A673 (cell line): Measurements from ENCODE around the gene PLK3. TPM values are rescaled to one million over a fixed set of nuclear protein-coding genes. Genes with fewer than 3 reads are reported as not detected.

Experiments
- BruUV-seq: library from RNA; stranded (reverse); fragments of 400-500 nt; replicated peaks from 2 replicates; lab custom pipeline; 2021; lab: Mats Ljungman, UMichigan
- CTCF ChIA-PET: fragments of 300-600 bp; sonication (Branson Sonifier 250); formaldehyde crosslinking; loops from one replicate; lab custom pipeline; 2022; ENCODE audit warnings: antibody characterized with exemption; lab: Charles Lee
- POLR2A ChIA-PET: fragments of 300-600 bp; sonication (Branson Sonifier 250); formaldehyde crosslinking; loops from one replicate; lab custom pipeline; 2022; ENCODE audit warnings: antibody characterized with exemption; ENCODE audit not compliant: low non-redundant PET; lab: Charles Lee
- DNase-seq: peaks from one replicate; pipeline ENCODE4 v3.0.0-alpha.2; 2015; ENCODE audit warnings: low spot score
- H3K27ac ChIP-seq: fragments of 200-600 bp; sonication (generic); 2 replicates; pipeline ENCODE4 v1.5.1; 2016; ENCODE audit warnings: mixed run types, low read depth, mild to moderate bottlenecking, mixed read lengths, antibody characterized with exemption, low read length; ENCODE audit not compliant: poor library complexity, severe bottlenecking
- H3K27me3 ChIP-seq: fragments of 200-600 bp; sonication (generic); replicated peaks from 2 replicates; pipeline ENCODE4 v1.6.1; 2017; ENCODE audit warnings: mixed run types, low read depth, mild to moderate bottlenecking, mixed read lengths, antibody characterized with exemption, low read length; ENCODE audit not compliant: insufficient read depth, poor library complexity
- H3K36me3 ChIP-seq: fragments of 200-600 bp; sonication (generic); 2 replicates; pipeline ENCODE4 v1.6.1; 2016; ENCODE audit warnings: mixed run types, mild to moderate bottlenecking, mixed read lengths, antibody characterized with exemption, low read length; ENCODE audit not compliant: insufficient read depth, poor library complexity, severe bottlenecking
- H3K4me1 ChIP-seq: fragments of 200-600 bp; sonication (generic); 2 replicates; pipeline ENCODE4 v1.6.1; 2017; ENCODE audit warnings: mixed run types, mild to moderate bottlenecking, mixed read lengths, antibody characterized with exemption, low read length; ENCODE audit not compliant: insufficient read depth, poor library complexity, severe bottlenecking
- H3K4me3 ChIP-seq: fragments of 200-600 bp; sonication (generic); 2 replicates; pipeline ENCODE4 v1.5.1; 2016; ENCODE audit warnings: low read depth, mixed run types, mild to moderate bottlenecking, mixed read lengths, low read length; ENCODE audit not compliant: poor library complexity, severe bottlenecking
- H3K9me3 ChIP-seq: fragments of 200-600 bp; sonication (generic); 2 replicates; pipeline ENCODE4 v1.6.1; 2016; ENCODE audit warnings: mixed run types, low read depth, mild to moderate bottlenecking, mixed read lengths, antibody characterized with exemption, low read length; ENCODE audit not compliant: poor library complexity, severe bottlenecking
- CTCF ChIP-seq: fragments of 300-800, 200-600 bp; sonication (generic); conservative IDR thresholded peaks from 2 replicates; pipeline ENCODE4 v1.5.1; 2017; ENCODE audit warnings: low read depth, mild to moderate bottlenecking, antibody characterized with exemption, low read length, moderate library complexity, mixed read lengths
- EZH2 ChIP-seq: fragments of 200-600 bp; sonication (generic); IDR thresholded peaks from 2 replicates; pipeline ENCODE4 v1.6.1; 2017; ENCODE audit warnings: borderline replicate concordance, low read depth, mild to moderate bottlenecking, mixed read lengths, antibody characterized with exemption, low read length; ENCODE audit not compliant: poor library complexity, severe bottlenecking
- intact Hi-C: fragments of 100-400 bp; cut with micrococcal nuclease; formaldehyde crosslinking; loops from one replicate; pipeline ENCODE4 v1.10.0; 2022; ENCODE audit not compliant: unreplicated experiment
- total RNA-seq: library from RNA; stranded (reverse); gene quantifications from 2 replicates; pipeline ENCODE4 v1.2.3, GENCODE V29; 2021

Gene PLK3
- total RNA-seq, 1 experiment from 2014 or later: 15.6 TPM

DNA sequence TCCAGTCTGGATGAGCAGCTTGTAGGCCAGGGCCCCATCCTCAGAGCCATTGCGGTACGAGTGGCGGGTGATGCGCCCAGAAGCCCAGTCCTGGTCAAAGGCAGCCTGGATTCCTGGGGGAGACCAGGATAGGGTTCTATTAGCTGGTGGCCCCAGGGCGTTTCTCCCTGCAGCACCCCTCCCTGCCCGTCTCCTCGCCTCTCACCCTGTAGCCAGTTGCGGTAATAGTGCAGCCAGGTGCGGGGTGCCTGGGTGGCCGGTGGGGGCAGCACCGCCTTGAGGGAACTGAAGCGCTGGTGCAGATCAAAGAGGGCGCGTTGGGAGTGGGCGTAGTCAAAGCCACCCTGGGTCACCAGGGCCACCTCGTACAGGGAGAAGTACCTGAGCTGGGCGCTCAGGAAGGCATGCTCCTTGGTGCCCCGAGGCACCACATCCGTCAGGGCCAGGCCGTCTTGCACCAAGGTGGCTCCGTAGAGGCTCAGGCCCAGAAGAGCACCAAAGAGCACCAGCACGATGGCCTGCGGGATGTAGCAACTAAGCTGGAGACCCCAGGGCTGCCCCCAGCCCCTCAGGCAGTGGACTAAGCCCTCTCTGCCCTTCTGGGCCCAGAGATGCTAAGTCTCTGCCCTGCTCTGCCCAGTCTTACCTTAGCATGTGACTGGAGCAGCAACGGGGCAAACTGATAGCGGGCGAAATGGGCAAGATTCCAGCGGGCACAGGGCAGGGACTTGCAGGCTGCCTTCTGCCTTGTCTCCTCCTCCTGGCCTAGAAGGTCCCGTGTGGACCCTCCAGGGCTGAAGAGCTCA, 27.2 kb downstream of the PLK3 start:
- no TSS peak for BruUV-seq
- H3K27me3 ChIP-seq: no peaks in the 10 kb centered on the region
- intact Hi-C loops: no loop called here
- H3K9me3 ChIP-seq: no peaks in the 10 kb centered on the region
- TF ChIP-seq CTCF (no peak), EZH2 (no peak)
- H3K4me3 ChIP-seq: no peak overlapping the region
- ChIA-PET CTCF (interaction anchor here (0.5 kb wide), 1 partner anchor 28 kb away, joined by 3 read pairs; the partner anchor contains the start of gene PLK3), POLR2A (no interaction called here)
- H3K27ac ChIP-seq: no peak overlapping the region
- no peaks in the 10 kb centered on the region for H3K36me3 ChIP-seq
- peaks cover 13% of the 10 kb centered on the region for H3K4me1 ChIP-seq
- no peak for DNase-seq

- Histone ChIP-seq H3K4me3 (no peak overlapping the region), H3K27ac (no peak overlapping the region), H3K36me3 (no peaks in the 10 kb centered on the region), H3K27me3 (no peaks in the 10 kb centered on the region), H3K4me1 (peaks cover 13% of the 10 kb centered on the region), H3K9me3 (no peaks in the 10 kb centered on the region)
- intact Hi-C loops: no loop called here
- DNase-seq: no peak
- CTCF ChIA-PET: no interaction called here
- no peak for TF ChIP-seq CTCF
- TF ChIP-seq EZH2: no peak
- POLR2A ChIA-PET: no interaction called here
- BruUV-seq: no TSS peak
Observed at GRCh38 chr1:44828003-44828651, 27.9 kb downstream of the PLK3 start.

GRCh38 chr1:44828841-44829440, 28.8 kb downstream of the PLK3 start:
- Histone ChIP-seq H3K27ac (no peak overlapping the region), H3K4me3 (no peak overlapping the region), H3K4me1 (peaks cover 13% of the 10 kb centered on the region), H3K36me3 (no peaks in the 10 kb centered on the region), H3K9me3 (no peaks in the 10 kb centered on the region), H3K27me3 (no peaks in the 10 kb centered on the region)
- no TSS peak for BruUV-seq
- TF ChIP-seq EZH2 (no peak), CTCF (no peak)
- intact Hi-C loops: no loop called here
- DNase-seq: no peak
- ChIA-PET POLR2A (no interaction called here), CTCF (interaction anchor here (0.5 kb wide), 1 partner anchor 474 kb away, joined by 7 read pairs; no protein-coding TSS in a partner anchor)
